ENCODE results near the gene TMEM44. TPM values are rescaled to one million over a fixed set of nuclear protein-coding genes. Genes with fewer than 3 reads are reported as not detected.

Gene TMEM44
- 13.3 to 19.1 TPM (median 16.6 TPM) in 3 replicates for polyA plus RNA-seq
- 4.4 TPM for polyA plus RNA-seq (2011; ENCODE audit: low read depth)
- 9.9 and 13.3 TPM in 2 replicates for polyA plus RNA-seq (2011; cell fraction: cytosol; rRNA removed)
- polyA plus RNA-seq (2011; cell fraction: nucleus; rRNA removed), result 39.7 and 55.1 TPM in 2 replicates
- 7.3 and 17.4 TPM in 2 replicates for polyA plus RNA-seq (2012; ENCODE audit: low replicate concordance)
- polyA minus RNA-seq, result 14.2 to 17.5 TPM (median 16.5 TPM) in 3 replicates
- 21.1 TPM for polyA minus RNA-seq (2011; cell fraction: cytosol; rRNA and poly(A)+ RNA removed)
- 21.3 and 22.2 TPM in 2 replicates for polyA minus RNA-seq (2011; cell fraction: nucleus; rRNA and poly(A)+ RNA removed)

- H4K20me1 ChIP-seq (ENCODE audit: control insufficient read depth, extremely low read depth, insufficient read depth, low read length), result no peaks in the 10 kb centered on the region
- FAIRE-seq (no peak), DNase-seq (ENCODE audit: low read depth, low spot score) (peak; percentile 46)
- H3K4me1 ChIP-seq (ENCODE audit: control insufficient read depth, extremely low read depth, insufficient read depth, low read length), result no peaks in the 10 kb centered on the region
- peaks cover 4% of the 10 kb centered on the region for H3K9me3 ChIP-seq (ENCODE audit: control insufficient read depth, low read depth, low read length)
- dilution Hi-C loops (cut with MboI; ENCODE audit: extremely low pct_ligation_motif_present, low sequenced_read_pairs), result no loop called here
- H3K9ac ChIP-seq (ENCODE audit: control insufficient read depth, extremely low read depth, insufficient read depth, low read length), result peak within 1 kb of the TSS; percentile 74
- peak within 1 kb of the TSS; percentile 52 for H3K27ac ChIP-seq (ENCODE audit: control insufficient read depth, insufficient read depth, low read length)
- H3K36me3 ChIP-seq (ENCODE audit: control insufficient read depth in 2 of 2, extremely low read depth in 1 of 2, insufficient read depth in 2 of 2, low read length in 2 of 2), result peaks cover 0 to under 1% of the 10 kb centered on the region in 2 experiments
- peak within 1 kb of the TSS; percentile 78 for H2AFZ ChIP-seq (ENCODE audit: control insufficient read depth, low read length)
- H3K4me2 ChIP-seq (ENCODE audit: control insufficient read depth, extremely low read depth, insufficient read depth, low read depth, low read length), result peak within 1 kb of the TSS; percentile 82
- H3K27me3 ChIP-seq (ENCODE audit: control insufficient read depth, extremely low read depth, insufficient read depth, low read length), result no peaks in the 10 kb centered on the region
- TF ChIP-seq CTCF (optimal IDR thresholded peaks at IDR 0.05 in 1 of 3, IDR thresholded peaks at IDR 0.05 in 1 of 3, conservative IDR thresholded peaks at IDR 0.05 in 1 of 3; ENCODE audit: extremely low read depth in 1 of 3, insufficient read depth in 2 of 3, low read length in 3 of 3) (peak in 2 of 3 experiments; percentile 46 to 62), EZH2 (IDR thresholded peaks at IDR 0.05; ENCODE audit: low read length) (no peak)
- peak within 1 kb of the TSS; percentile 58 to 85 (median 78) for H3K4me3 ChIP-seq (ENCODE audit: control insufficient read depth in 2 of 3, extremely low read depth in 1 of 3, insufficient read depth in 2 of 3, low read depth in 1 of 3, low read length in 3 of 3)
- peaks cover 5% of the 10 kb centered on the region for H3K79me2 ChIP-seq (ENCODE audit: control insufficient read depth, insufficient read depth, low read length)
- no peaks in the 10 kb centered on the region for H3K9me1 ChIP-seq (ENCODE audit: control insufficient read depth, extremely low read depth, insufficient read depth, low read length)
Measured at GRCh38 chr3:194633349-194634004, at the start of gene TMEM44. Gene TMEM44 (minus strand): TSS chr3:194633419. CDS start chr3:194633215, 204 bp downstream.

- no peak overlapping the region for H3K9ac ChIP-seq (ENCODE audit: control insufficient read depth, extremely low read depth, insufficient read depth, low read length)
- H3K27me3 ChIP-seq (ENCODE audit: control insufficient read depth, extremely low read depth, insufficient read depth, low read length), result peaks cover 16% of the 10 kb centered on the region
- dilution Hi-C loops (cut with MboI; ENCODE audit: extremely low pct_ligation_motif_present, low sequenced_read_pairs), result no loop called here
- no peaks in the 10 kb centered on the region for H4K20me1 ChIP-seq (ENCODE audit: control insufficient read depth, extremely low read depth, insufficient read depth, low read length)
- no peak for DNase-seq (ENCODE audit: low read depth, low spot score)
- peak; percentile 74 to 97 (median 90) for TF ChIP-seq CTCF (optimal IDR thresholded peaks at IDR 0.05 in 1 of 3, IDR thresholded peaks at IDR 0.05 in 1 of 3, conservative IDR thresholded peaks at IDR 0.05 in 1 of 3; ENCODE audit: extremely low read depth in 1 of 3, insufficient read depth in 2 of 3, low read length in 3 of 3)
- TF ChIP-seq EZH2 (IDR thresholded peaks at IDR 0.05; ENCODE audit: low read length), result no peak
- H3K4me1 ChIP-seq (ENCODE audit: control insufficient read depth, extremely low read depth, insufficient read depth, low read length), result peaks cover 29% of the 10 kb centered on the region
- H3K9me1 ChIP-seq (ENCODE audit: control insufficient read depth, extremely low read depth, insufficient read depth, low read length), result no peaks in the 10 kb centered on the region
- no peaks in the 10 kb centered on the region for H3K79me2 ChIP-seq (ENCODE audit: control insufficient read depth, insufficient read depth, low read length)
- no peaks in the 10 kb centered on the region for H3K36me3 ChIP-seq (ENCODE audit: control insufficient read depth in 2 of 2, extremely low read depth in 1 of 2, insufficient read depth in 2 of 2, low read length in 2 of 2)
- peak overlapping the region in 1 of 3 experiments; percentile 4 for H3K4me3 ChIP-seq (ENCODE audit: control insufficient read depth in 2 of 3, extremely low read depth in 1 of 3, insufficient read depth in 2 of 3, low read depth in 1 of 3, low read length in 3 of 3)
- no peak overlapping the region for H2AFZ ChIP-seq (ENCODE audit: control insufficient read depth, low read length)
- FAIRE-seq, result peak; percentile 97
- no peak overlapping the region for H3K27ac ChIP-seq (ENCODE audit: control insufficient read depth, insufficient read depth, low read length)
- H3K4me2 ChIP-seq (ENCODE audit: control insufficient read depth, extremely low read depth, insufficient read depth, low read depth, low read length), result peak overlapping the region; percentile 71
- H3K9me3 ChIP-seq (ENCODE audit: control insufficient read depth, low read depth, low read length), result no peaks in the 10 kb centered on the region
Measured at GRCh38 chr3:194682694-194683310, 49.6 kb upstream of the TMEM44 start.
